Activated naive CD4-positive, alpha-beta T cell treated with anti-CD3 and anti-CD28 coated beads, Interleukin-2, amount 50 U/mL, for 24 hours (primary cell): ENCODE results near the gene MARCKSL1.

Experiments
- H3K27ac Mint-ChIP-seq: one replicate; pipeline ENCODE4 v1.8.0; 2021; ENCODE audit warnings: mild to moderate bottlenecking, mixed read lengths
- H3K27me3 Mint-ChIP-seq: one replicate; pipeline ENCODE4 v1.8.0; 2021; ENCODE audit warnings: mixed read lengths
- H3K36me3 Mint-ChIP-seq: one replicate; pipeline ENCODE4 v1.8.0; 2021; ENCODE audit warnings: mixed read lengths
- H3K4me1 Mint-ChIP-seq: one replicate; pipeline ENCODE4 v1.8.0; 2021; ENCODE audit warnings: mixed read lengths
- H3K4me3 Mint-ChIP-seq: one replicate; pipeline ENCODE4 v1.8.0; 2021; ENCODE audit warnings: mild to moderate bottlenecking, mixed read lengths
- H3K9me3 Mint-ChIP-seq: one replicate; pipeline ENCODE4 v1.8.0; 2021; ENCODE audit warnings: mixed read lengths

The MARCKSL1 gene

DNA sequence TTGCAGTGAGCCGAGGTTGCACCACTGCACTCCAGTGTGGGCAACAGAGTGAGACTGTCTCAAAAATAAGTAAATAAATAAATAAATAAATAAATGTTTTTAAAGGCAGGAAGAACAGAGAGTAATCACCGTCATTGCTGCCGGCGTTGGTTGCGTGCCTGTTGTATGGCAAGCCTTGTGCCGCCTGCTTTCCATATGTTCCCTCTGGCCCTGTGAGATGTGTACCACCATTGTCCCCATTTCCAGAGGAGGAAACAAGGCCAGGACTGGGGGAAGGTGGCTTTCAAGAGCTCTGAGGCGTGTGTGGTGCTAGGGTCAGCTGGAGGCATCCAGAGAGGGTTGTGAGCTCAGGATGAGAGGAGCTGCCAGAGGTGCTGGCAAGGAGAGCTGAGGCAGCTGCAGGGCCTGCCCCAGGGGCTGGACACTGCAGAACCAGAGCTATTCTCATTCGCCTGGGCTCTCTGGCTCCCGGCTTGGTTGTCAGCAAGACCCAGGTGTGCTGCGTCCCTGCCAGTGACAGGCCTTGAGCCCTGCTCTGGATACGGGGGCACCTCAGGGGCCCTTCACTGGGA, 5.2 kb upstream of the MARCKSL1 start:
- Mint-ChIP-seq H3K36me3 (no peaks in the 10 kb centered on the region), H3K9me3 (no peaks in the 10 kb centered on the region)

DNA sequence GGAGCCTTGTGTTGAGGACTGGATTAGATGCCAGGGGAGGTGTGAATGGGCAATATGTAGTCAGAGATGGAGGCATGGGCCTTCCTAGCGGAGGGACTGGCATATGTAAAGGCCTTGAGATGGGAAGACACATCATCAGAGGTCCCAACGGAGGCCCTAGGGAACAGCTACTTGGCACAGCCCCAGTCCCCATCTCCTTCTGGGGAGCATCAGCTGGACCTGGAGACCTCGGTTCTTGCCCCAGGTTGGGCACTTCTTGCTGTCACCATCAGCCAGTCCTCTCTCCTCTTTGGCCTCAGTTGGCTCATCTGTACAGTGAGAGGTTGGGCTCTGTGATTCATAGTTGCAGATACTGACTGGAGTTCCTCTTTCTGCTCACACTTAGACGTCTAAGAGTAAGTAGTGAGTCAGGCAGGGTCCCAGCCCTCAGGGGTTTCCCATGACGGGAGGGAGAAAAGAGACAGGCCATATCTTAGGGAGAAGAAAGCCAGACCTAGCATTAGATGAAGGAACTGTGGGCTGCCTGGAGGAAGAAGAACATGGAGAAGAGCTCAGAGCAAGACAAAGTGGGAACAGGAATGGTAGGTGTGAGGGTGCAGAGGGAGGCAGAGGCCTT, 3.4 kb upstream of the MARCKSL1 start:
- H3K27ac Mint-ChIP-seq: peak overlapping the region; percentile 38
- H3K36me3 Mint-ChIP-seq: no peaks in the 10 kb centered on the region
- no peaks in the 10 kb centered on the region for H3K9me3 Mint-ChIP-seq
- H3K4me1 Mint-ChIP-seq: peaks cover 37% of the 10 kb centered on the region
- H3K4me3 Mint-ChIP-seq: no peak overlapping the region
- H3K27me3 Mint-ChIP-seq: no peaks in the 10 kb centered on the region

More for the DNA sequence above, 5.2 kb upstream of the MARCKSL1 start:
- no peak overlapping the region for H3K27ac Mint-ChIP-seq
- no peaks in the 10 kb centered on the region for H3K27me3 Mint-ChIP-seq
- peaks cover 44% of the 10 kb centered on the region for H3K4me1 Mint-ChIP-seq
- no peak overlapping the region for H3K4me3 Mint-ChIP-seq

DNA sequence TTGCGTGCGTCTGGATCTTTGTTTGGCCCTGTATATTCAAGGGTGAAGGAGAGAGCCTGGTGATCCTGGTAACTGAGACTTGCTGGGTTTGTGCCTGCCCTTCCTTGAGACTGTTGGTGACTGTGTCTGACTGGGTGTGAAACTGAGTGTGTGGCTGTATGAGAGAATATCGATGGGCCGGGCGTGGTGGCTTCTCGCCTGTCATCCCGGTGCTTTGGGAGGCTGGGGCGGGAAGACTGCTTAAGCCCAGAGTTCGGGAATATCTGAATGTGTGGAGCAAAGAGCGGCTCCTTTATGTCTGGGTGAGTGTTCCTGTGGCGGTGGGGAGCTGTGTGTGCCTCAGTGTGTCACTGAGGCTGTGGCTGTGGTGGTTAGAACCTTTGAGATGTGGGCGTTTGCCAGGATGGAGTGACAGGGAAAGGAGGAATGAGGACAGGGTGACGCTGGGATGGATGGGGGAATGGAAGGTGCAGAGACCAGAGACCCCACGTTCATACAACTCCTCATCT, 2.7 kb upstream of the MARCKSL1 start:
- H3K9me3 Mint-ChIP-seq: no peaks in the 10 kb centered on the region
- H3K4me1 Mint-ChIP-seq: peaks cover 44% of the 10 kb centered on the region
- H3K36me3 Mint-ChIP-seq: no peaks in the 10 kb centered on the region
- H3K27me3 Mint-ChIP-seq: no peaks in the 10 kb centered on the region
- no peak overlapping the region for H3K27ac Mint-ChIP-seq
- H3K4me3 Mint-ChIP-seq: no peak overlapping the region

DNA sequence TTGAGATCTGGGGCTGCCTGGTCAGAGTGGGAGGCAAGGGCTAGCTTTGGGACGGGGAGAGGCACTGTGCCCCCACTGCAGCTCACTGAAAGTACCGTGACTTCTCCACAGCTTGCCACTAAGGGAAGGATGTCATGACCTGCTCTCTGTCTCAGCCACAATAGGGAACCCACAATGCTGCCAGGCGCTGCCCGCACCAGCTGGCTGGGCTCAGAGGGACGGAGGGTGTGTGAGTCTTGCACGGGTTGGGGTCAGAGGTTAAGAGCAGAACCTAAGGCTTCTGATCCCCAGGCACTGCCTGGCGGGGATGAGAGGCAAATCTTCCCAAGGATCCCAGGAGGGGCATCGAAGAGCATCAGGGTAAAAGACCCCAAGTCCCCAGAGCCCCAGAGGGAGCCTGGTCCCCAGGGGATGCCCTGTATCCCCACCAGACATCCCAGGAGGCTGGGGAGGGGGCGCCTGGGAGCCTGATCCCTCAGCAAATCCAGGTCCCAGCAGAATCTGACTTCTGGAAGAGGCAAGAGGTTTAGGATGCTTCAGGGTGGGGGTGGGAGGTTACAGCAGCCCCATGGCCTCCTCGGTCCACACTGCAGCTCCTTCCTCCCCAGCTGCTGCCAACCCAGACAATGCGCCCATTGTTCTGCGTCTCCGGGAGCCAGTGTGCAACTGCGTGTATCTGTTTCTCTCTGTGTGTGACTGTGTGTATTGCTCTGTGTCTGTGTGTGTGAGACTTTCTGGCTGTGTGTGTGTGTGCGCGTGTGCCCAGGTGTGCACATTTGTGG, 2.0 kb upstream of the MARCKSL1 start:
- no peaks in the 10 kb centered on the region for H3K27me3 Mint-ChIP-seq
- H3K27ac Mint-ChIP-seq: peak overlapping the region; percentile 36
- H3K36me3 Mint-ChIP-seq: no peaks in the 10 kb centered on the region
- peaks cover 49% of the 10 kb centered on the region for H3K4me1 Mint-ChIP-seq
- no peaks in the 10 kb centered on the region for H3K9me3 Mint-ChIP-seq
- no peak overlapping the region for H3K4me3 Mint-ChIP-seq

DNA sequence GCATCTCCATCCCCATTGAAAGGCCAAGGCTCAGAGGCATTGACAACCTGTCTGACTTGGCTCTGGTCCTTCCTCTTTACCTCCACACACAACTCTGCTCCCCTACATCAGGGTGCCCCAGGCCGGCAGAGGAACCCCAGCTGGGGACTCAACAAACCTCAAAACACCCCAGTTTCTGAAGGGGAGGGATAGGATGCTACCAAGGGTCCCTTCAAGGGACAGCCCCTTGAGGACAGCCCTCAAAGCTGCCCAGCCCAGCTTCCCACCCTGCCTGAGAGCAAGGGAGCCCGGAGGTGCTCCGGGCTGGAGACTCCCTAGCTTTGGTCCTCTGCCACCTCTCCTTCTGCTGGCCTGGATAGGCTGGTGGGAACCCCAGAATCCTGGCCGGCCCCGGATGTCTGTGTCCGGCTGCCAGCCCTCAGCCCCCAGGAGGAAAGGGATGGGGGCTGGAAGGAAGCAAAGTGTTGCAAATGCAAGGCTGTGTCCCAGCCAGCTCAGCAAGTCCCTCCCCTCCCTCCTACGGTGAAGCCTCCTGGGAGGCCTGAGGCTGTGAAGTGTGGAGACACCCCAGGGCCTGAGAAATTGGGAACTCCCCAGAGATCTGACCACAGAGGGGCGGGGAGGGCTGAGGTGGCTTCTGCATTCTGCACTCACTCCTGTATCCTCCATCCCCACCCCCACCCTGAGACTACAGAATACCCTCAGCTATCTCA, 1.1 kb upstream of the MARCKSL1 start:
- Mint-ChIP-seq H3K27me3 (no peaks in the 10 kb centered on the region), H3K4me1 (peaks cover 49% of the 10 kb centered on the region), H3K36me3 (no peaks in the 10 kb centered on the region), H3K9me3 (no peaks in the 10 kb centered on the region), H3K4me3 (peak overlapping the region; percentile 71), H3K27ac (peak overlapping the region; percentile 74)

DNA sequence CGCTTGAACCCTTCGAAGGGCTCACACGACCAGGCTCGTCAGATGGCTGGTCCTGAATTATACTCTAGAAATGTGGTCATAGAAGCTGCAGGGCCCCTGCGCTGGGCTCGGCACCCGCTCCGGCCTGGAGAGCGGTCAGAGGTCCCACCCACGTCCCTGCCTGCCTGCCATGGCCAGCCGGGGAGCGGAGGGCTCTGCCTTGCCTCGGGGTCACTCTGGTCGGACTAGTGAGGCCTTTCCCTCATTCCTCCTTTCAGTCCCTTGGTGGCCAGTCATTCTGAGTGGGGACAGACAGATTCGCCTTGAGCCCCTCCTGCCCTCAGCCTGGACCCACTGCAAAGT, 529 bp upstream of the MARCKSL1 start:
- Mint-ChIP-seq H3K36me3 (peaks cover 2% of the 10 kb centered on the region), H3K4me1 (peaks cover 49% of the 10 kb centered on the region), H3K4me3 (peak overlapping the region; percentile 71), H3K27me3 (no peaks in the 10 kb centered on the region), H3K9me3 (no peaks in the 10 kb centered on the region), H3K27ac (no peak overlapping the region)

DNA sequence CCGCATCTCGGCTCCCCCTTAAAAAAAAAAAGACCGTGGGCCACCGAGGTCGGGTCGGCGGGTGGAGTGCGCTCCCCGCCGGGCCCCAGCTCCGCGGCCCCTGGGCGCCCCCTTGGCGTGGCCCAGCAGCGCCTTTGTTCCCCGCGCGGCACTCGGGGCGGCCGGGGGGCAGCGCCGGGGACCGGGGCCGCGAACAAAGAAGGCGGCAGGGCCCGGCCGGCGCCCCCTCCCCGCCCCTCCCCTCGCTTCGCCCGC, 571 bp downstream of the MARCKSL1 start:
- Mint-ChIP-seq H3K4me1 (peaks cover 49% of the 10 kb centered on the region), H3K27me3 (no peaks in the 10 kb centered on the region), H3K9me3 (no peaks in the 10 kb centered on the region), H3K27ac (no peak overlapping the region), H3K4me3 (peak overlapping the region; percentile 91), H3K36me3 (peaks cover 4% of the 10 kb centered on the region)

DNA sequence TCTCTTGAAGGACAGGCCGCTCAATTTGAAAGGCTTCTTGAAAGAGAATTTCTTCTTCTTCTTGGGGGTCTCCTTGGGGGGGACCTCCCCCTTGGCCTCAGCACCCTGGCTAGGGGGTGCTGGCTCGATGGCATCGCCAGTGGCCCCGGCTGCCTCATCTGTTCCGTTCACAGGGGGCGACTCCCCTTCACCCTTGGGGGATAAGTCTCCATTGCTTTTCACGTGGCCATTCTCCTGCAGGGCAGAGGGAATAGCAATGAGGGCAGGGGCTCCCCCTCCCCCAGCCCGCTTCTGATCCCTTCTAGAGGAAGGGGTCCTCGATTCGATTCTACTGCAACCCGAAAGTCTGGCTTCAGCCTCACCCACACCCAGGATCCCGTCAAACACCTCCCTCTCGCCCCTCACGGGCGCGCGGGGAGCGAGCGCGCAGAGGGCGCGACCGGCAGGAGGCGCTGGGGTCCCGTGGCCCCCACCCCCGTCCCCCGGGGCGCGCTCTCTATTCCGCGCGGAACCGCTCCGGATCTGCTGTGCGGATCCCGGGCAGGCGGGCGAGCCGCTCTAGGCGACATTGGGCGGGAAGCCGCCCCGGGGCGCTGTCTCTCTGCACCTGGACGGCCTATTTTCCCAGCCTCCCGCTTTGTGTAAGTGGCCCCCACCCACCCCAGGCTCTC, 1.0 kb downstream of the MARCKSL1 start:
- H3K27me3 Mint-ChIP-seq: no peaks in the 10 kb centered on the region
- H3K4me3 Mint-ChIP-seq: peak overlapping the region; percentile 91
- no peaks in the 10 kb centered on the region for H3K9me3 Mint-ChIP-seq
- peak overlapping the region; percentile 91 for H3K27ac Mint-ChIP-seq
- H3K36me3 Mint-ChIP-seq: peaks cover 4% of the 10 kb centered on the region
- H3K4me1 Mint-ChIP-seq: peaks cover 49% of the 10 kb centered on the region

DNA sequence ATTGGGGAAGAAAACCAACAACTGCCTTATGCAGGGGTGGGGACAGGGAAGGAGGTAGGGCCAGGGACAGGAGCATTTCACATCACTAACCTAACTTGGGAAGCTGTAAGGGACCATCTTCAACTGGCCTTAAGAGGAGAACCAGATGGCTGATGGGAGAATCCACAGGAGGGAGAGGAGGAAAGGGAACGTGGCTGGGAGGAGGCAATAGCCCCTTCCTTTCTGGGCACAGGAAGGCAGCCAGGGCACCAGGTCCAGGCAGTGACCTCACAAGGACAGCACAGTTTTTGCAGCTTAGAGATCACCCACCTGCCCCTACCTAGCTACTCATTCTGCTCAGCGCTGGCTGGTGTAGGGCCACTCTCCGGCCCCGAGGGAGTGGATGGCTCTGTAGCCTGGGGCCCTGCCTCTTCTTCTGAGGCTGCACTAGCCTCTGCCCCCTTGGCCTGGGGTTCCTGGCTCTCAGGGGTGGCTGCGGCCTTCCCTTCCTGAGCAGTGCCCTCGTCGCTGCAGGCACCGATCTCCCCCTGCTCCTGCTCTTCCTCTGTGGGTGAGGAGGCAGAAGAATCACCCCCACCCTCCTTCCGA, 1.7 kb downstream of the MARCKSL1 start:
- H3K9me3 Mint-ChIP-seq: no peaks in the 10 kb centered on the region
- H3K27ac Mint-ChIP-seq: peak overlapping the region; percentile 91
- peak overlapping the region; percentile 91 for H3K4me3 Mint-ChIP-seq
- peaks cover 7% of the 10 kb centered on the region for H3K36me3 Mint-ChIP-seq
- H3K27me3 Mint-ChIP-seq: no peaks in the 10 kb centered on the region
- peaks cover 48% of the 10 kb centered on the region for H3K4me1 Mint-ChIP-seq

DNA sequence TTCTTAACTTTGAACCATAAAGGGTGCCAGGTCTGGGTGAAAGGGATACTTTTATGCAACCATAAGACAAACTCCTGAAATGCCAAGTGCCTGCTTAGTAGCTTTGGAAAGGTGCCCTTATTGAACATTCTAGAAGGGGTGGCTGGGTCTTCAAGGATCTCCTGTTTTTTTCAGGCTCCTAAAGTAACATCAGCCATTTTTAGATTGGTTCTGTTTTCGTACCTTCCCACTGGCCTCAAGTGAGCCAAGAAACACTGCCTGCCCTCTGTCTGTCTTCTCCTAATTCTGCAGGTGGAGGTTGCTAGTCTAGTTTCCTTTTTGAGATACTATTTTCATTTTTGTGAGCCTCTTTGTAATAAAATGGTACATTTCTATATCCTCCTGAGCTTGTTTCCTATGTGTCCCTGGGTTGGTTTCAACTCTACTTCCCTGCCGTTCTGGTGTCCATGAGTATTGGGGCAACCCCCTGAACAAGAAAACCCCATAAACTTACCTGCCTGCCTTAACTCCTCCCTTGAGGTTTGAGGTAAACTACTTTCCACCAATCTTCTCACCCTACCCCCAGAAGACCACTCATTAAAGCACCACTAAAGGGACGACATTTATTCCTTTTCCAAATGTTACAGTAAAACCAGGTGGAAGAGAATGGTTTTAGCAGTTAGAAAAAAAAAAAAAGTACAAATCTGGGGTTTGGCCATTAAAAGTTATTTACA, 2.6 kb downstream of the MARCKSL1 start:
- no peaks in the 10 kb centered on the region for H3K9me3 Mint-ChIP-seq
- no peaks in the 10 kb centered on the region for H3K27me3 Mint-ChIP-seq
- H3K4me3 Mint-ChIP-seq: peak overlapping the region; percentile 58
- peaks cover 42% of the 10 kb centered on the region for H3K4me1 Mint-ChIP-seq
- peak overlapping the region; percentile 57 for H3K27ac Mint-ChIP-seq
- H3K36me3 Mint-ChIP-seq: peaks cover 9% of the 10 kb centered on the region

DNA sequence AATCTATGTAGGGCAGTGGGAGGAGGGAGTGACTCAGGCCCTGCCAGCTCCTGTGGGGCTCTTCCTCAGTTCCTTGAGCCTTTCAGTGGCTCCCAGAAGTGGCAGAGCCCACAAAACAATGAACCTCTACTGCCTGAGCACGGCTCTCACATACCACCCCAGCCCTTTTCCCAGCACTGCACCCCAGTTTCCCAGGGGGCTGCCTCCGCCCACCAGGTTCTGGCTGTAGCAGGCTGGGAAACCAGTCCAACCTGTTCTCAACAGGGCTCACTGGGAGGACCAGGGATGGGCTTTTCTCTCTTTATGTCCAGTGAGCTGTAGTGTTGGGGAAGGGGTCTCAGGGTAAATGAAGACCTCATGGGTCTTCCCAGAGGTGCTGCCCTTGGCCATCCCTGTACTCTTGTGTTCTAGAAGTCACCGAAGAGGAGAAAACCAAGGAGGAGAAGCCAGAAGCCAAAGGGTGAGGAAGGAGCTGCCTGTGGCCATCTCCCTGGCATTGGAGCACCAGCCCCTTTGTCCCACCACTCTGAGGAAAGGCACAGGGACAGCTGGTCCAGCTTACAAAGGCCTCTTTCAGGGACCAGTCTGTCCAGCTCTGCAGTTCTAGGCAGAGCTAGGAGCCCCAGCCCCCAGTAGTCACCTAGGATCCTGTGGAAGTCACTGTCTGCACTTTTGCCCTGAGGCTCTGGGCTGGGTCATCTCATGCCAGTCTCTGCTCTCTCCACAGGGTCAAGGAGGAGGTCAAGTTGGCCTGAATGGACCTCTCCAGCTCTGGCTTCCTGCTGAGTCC, 3.5 kb downstream of the MARCKSL1 start:
- Mint-ChIP-seq H3K27ac (peak overlapping the region; percentile 30), H3K9me3 (no peaks in the 10 kb centered on the region), H3K4me3 (no peak overlapping the region), H3K4me1 (peaks cover 34% of the 10 kb centered on the region), H3K27me3 (no peaks in the 10 kb centered on the region), H3K36me3 (peaks cover 11% of the 10 kb centered on the region)

DNA sequence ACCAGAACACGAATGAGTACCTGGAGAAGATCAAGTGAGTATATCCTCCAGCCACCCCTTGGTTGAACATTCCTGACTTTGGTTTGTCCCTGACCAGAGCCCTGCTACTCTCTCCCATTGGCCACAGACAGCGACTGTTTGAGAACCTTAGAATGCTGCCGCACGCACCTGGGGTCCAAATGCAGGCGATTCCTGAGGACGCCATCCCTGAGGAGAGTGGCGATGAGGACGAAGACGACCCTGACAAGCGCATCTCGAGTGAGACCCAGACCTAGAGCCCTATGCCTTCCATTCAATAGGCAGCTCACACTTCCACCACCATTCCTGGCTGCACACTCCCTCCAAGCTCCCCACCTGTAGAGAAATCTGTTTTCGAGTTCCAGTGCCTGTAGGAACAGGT, 4.5 kb downstream of the MARCKSL1 start:
- H3K4me1 Mint-ChIP-seq: peaks cover 26% of the 10 kb centered on the region
- peak overlapping the region; percentile 31 for H3K27ac Mint-ChIP-seq
- peaks cover 13% of the 10 kb centered on the region for H3K36me3 Mint-ChIP-seq
- H3K27me3 Mint-ChIP-seq: no peaks in the 10 kb centered on the region
- H3K9me3 Mint-ChIP-seq: no peaks in the 10 kb centered on the region
- H3K4me3 Mint-ChIP-seq: no peak overlapping the region

DNA sequence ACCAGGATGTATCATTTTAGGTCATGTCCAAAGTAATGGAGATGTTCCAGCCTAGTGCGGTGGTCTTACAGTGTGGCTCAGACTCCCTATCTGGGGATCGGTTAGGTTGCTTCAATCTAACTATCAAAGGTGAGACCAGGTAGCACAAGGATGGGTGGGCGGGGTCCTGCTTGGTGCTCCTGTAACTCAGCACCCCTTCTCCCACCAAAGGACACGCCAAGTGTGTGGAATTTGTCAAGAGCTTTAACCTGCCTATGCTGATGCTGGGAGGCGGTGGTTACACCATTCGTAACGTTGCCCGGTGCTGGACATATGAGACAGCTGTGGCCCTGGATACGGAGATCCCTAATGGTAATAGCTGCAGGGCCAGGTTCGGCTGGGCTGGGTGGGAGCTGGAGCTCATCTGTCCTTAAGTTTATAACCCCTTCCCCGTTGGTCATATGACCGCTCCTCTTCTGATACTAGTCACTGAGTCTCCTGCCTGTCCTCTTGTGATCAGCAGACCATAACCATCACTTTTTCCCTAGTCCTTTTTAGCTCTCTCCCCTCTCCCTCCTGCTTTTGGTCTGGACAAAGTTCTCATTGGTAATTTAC, 5.4 kb downstream of the MARCKSL1 start:
- peaks cover 26% of the 10 kb centered on the region for H3K4me1 Mint-ChIP-seq
- H3K9me3 Mint-ChIP-seq: no peaks in the 10 kb centered on the region
- peaks cover 13% of the 10 kb centered on the region for H3K36me3 Mint-ChIP-seq
- H3K27ac Mint-ChIP-seq: no peak overlapping the region
- no peaks in the 10 kb centered on the region for H3K27me3 Mint-ChIP-seq
- H3K4me3 Mint-ChIP-seq: no peak overlapping the region
